Astrocyte (in vitro differentiated cells and primary cell): ENCODE results near the gene UGT1A4. TPM values are rescaled to one million over a fixed set of nuclear protein-coding genes. Genes with fewer than 3 reads are reported as not detected.
A peak's percentile ranks its signal among the peaks of the same experiment; 100 is the strongest.

ENCODE experiments used
- DNase-seq: peaks from one replicate; pipeline ENCODE4 v3.0.0-alpha.2; 2010; ENCODE audit warnings: low read depth
- FAIRE-seq: peaks from 2 replicates; lab custom pipeline; 2011; peaks lifted over from hg19 to GRCh38; lab: Jason Lieb, UNC
- H2AFZ ChIP-seq: 2 replicates; pipeline ENCODE4 v1.6.0; 2012; ENCODE audit warnings: low read depth, low read length, inconsistent platforms
- H3K27ac ChIP-seq: 2 replicates; pipeline ENCODE4 v1.5.1; 2011; ENCODE audit warnings: low read depth, low read length, inconsistent platforms
- H3K27me3 ChIP-seq: 2 replicates; pipeline ENCODE4 v1.6.0; 2011; ENCODE audit warnings: low read length, inconsistent platforms; ENCODE audit not compliant: insufficient read depth
- H3K36me3 ChIP-seq: 2 replicates; pipeline ENCODE4 v1.5.1; 2011; ENCODE audit warnings: low read length, inconsistent platforms; ENCODE audit not compliant: insufficient read depth
- H3K4me1 ChIP-seq: 2 replicates; pipeline ENCODE4 v1.5.1; 2011; ENCODE audit warnings: low read length, inconsistent platforms; ENCODE audit not compliant: insufficient read depth
- H3K4me2 ChIP-seq: 2 replicates; pipeline ENCODE4 v1.6.0; 2012; ENCODE audit warnings: low read length, inconsistent platforms
- H3K4me3 ChIP-seq: 2 replicates; pipeline ENCODE4 v1.5.1; 2011; ENCODE audit warnings: low read depth, mild to moderate bottlenecking, low read length, inconsistent platforms; ENCODE audit not compliant: insufficient read depth
- H3K79me2 ChIP-seq: 2 replicates; pipeline ENCODE4 v1.6.0; 2012; ENCODE audit warnings: mild to moderate bottlenecking, low read length, inconsistent platforms; ENCODE audit not compliant: insufficient read depth
- H3K9ac ChIP-seq: 2 replicates; pipeline ENCODE4 v1.6.0; 2012; ENCODE audit warnings: mild to moderate bottlenecking, low read length, inconsistent platforms
- H3K9me3 ChIP-seq: 2 replicates; pipeline ENCODE4 v1.5.1; 2012; ENCODE audit warnings: low read depth, mild to moderate bottlenecking, low read length, inconsistent platforms; ENCODE audit not compliant: insufficient read depth
- H4K20me1 ChIP-seq: 2 replicates; pipeline ENCODE4 v1.6.0; 2012; ENCODE audit warnings: low read length, inconsistent platforms; ENCODE audit not compliant: insufficient read depth
- H3K27ac Mint-ChIP-seq: one replicate; pipeline ENCODE4 v1.8.0; 2021; ENCODE audit warnings: mild to moderate bottlenecking, mixed read lengths; ENCODE audit not compliant: unreplicated experiment
- H3K27me3 Mint-ChIP-seq: one replicate; pipeline ENCODE4 v1.8.0; 2021; ENCODE audit warnings: low read depth, mixed read lengths; ENCODE audit not compliant: unreplicated experiment
- H3K36me3 Mint-ChIP-seq: one replicate; pipeline ENCODE4 v1.8.0; 2021; ENCODE audit warnings: low read depth, mixed read lengths; ENCODE audit not compliant: unreplicated experiment
- H3K4me1 Mint-ChIP-seq: one replicate; pipeline ENCODE4 v1.8.0; 2021; ENCODE audit warnings: low read depth, mixed read lengths; ENCODE audit not compliant: unreplicated experiment
- H3K4me3 Mint-ChIP-seq: one replicate; pipeline ENCODE4 v1.8.0; 2021; ENCODE audit warnings: mild to moderate bottlenecking, moderate library complexity, mixed read lengths; ENCODE audit not compliant: unreplicated experiment
- H3K9me3 Mint-ChIP-seq: one replicate; pipeline ENCODE4 v1.8.0; 2021; ENCODE audit warnings: mild to moderate bottlenecking, mixed read lengths; ENCODE audit not compliant: unreplicated experiment
- CTCF ChIP-seq: IDR thresholded peaks from 2 replicates; pipeline ENCODE4 v1.5.1; 2011; ENCODE audit warnings: low read depth, mild to moderate bottlenecking, inconsistent platforms, low read length, moderate library complexity; ENCODE audit not compliant: insufficient read depth
- EZH2 ChIP-seq: IDR thresholded peaks from 2 replicates; pipeline ENCODE4 v1.6.1; 2012; ENCODE audit warnings: mild to moderate bottlenecking, low read length, inconsistent platforms; ENCODE audit not compliant: insufficient read depth
- total RNA-seq: library from RNA; stranded (reverse); gene quantifications from 2 replicates; pipeline ENCODE4 v1.2.1, GENCODE V29; 2021

UGT1A4 gene
- total RNA-seq, 1 donor from 2014 or later: not detected

GRCh38 chr2:233676046-233676445 lies 42.5 kb upstream of the UGT1A4 start:
- peak overlapping the region; percentile 13 for H2AFZ ChIP-seq
- no peak for TF ChIP-seq EZH2
- no peak for TF ChIP-seq CTCF
- H3K9me3 Mint-ChIP-seq: no peaks in the 10 kb centered on the region
- DNase-seq (no peak), FAIRE-seq (no peak)
- H3K79me2 ChIP-seq: no peaks in the 10 kb centered on the region
- H3K4me2 ChIP-seq: no peak overlapping the region
- no peaks in the 10 kb centered on the region for H3K27me3 ChIP-seq
- H3K27ac Mint-ChIP-seq: no peak overlapping the region
- H3K4me1 Mint-ChIP-seq: no peaks in the 10 kb centered on the region
- H3K36me3 ChIP-seq: no peaks in the 10 kb centered on the region
- H3K4me1 ChIP-seq: peaks cover 4% of the 10 kb centered on the region
- peak overlapping the region; percentile 12 for H3K9ac ChIP-seq
- H3K9me3 ChIP-seq: no peaks in the 10 kb centered on the region
- no peak overlapping the region for H3K4me3 Mint-ChIP-seq
- no peaks in the 10 kb centered on the region for H4K20me1 ChIP-seq
- peak overlapping the region; percentile 66 for H3K27ac ChIP-seq
- H3K27me3 Mint-ChIP-seq: peaks cover 11% of the 10 kb centered on the region
- no peak overlapping the region for H3K4me3 ChIP-seq
- peaks cover under 1% of the 10 kb centered on the region for H3K36me3 Mint-ChIP-seq

- H3K9me3 Mint-ChIP-seq: no peaks in the 10 kb centered on the region
- no peaks in the 10 kb centered on the region for H3K36me3 Mint-ChIP-seq
- peaks cover 3% of the 10 kb centered on the region for H3K27me3 Mint-ChIP-seq
- TF ChIP-seq CTCF: no peak
- no peak for TF ChIP-seq EZH2
- Histone ChIP-seq H2AFZ (no peak overlapping the region), H3K79me2 (no peaks in the 10 kb centered on the region), H3K27me3 (no peaks in the 10 kb centered on the region), H3K9ac (no peak overlapping the region), H3K27ac (no peak overlapping the region), H3K36me3 (no peaks in the 10 kb centered on the region), H4K20me1 (no peaks in the 10 kb centered on the region), H3K9me3 (no peaks in the 10 kb centered on the region), H3K4me2 (no peak overlapping the region), H3K4me3 (no peak overlapping the region), H3K4me1 (peaks cover 4% of the 10 kb centered on the region)
- H3K4me1 Mint-ChIP-seq: no peaks in the 10 kb centered on the region
- H3K4me3 Mint-ChIP-seq: no peak overlapping the region
- H3K27ac Mint-ChIP-seq: no peak overlapping the region
- FAIRE-seq: no peak
- no peak for DNase-seq
These were observed 39.3 kb upstream of the UGT1A4 start for GRCh38 chr2:233679196-233679595.

- no peaks in the 10 kb centered on the region for H3K4me1 Mint-ChIP-seq
- no peaks in the 10 kb centered on the region for H3K36me3 Mint-ChIP-seq
- no peak overlapping the region for H3K4me3 Mint-ChIP-seq
- no peaks in the 10 kb centered on the region for H3K79me2 ChIP-seq
- peaks cover 4% of the 10 kb centered on the region for H3K4me1 ChIP-seq
- no peak overlapping the region for H2AFZ ChIP-seq
- no peaks in the 10 kb centered on the region for H3K9me3 ChIP-seq
- H3K9me3 Mint-ChIP-seq: no peaks in the 10 kb centered on the region
- FAIRE-seq (no peak), DNase-seq (no peak)
- no peaks in the 10 kb centered on the region for H4K20me1 ChIP-seq
- H3K27me3 ChIP-seq: no peaks in the 10 kb centered on the region
- no peak overlapping the region for H3K9ac ChIP-seq
- H3K4me2 ChIP-seq: no peak overlapping the region
- no peak overlapping the region for H3K4me3 ChIP-seq
- no peak overlapping the region for H3K27ac ChIP-seq
- H3K27ac Mint-ChIP-seq: no peak overlapping the region
- no peak for TF ChIP-seq EZH2
- TF ChIP-seq CTCF: no peak
- H3K36me3 ChIP-seq: no peaks in the 10 kb centered on the region
- peaks cover 3% of the 10 kb centered on the region for H3K27me3 Mint-ChIP-seq
These were observed 38.0 kb upstream of the UGT1A4 start for GRCh38 chr2:233680361-233681045.
